GM12878 (cell line): ENCODE results near the gene ARL5C.

Experiments
- MAX ChIP-seq: IDR thresholded peaks from 2 replicates; pipeline ENCODE4 v1.6.1; 2012; ENCODE audit warnings: low read depth, low read length, improper control_type of control experiment
- ZSCAN29 ChIP-seq: fragments of 450-650 bp; IDR thresholded peaks from 2 replicates; pipeline ENCODE4 v1.6.1; 2017; ENCODE audit warnings: mild to moderate bottlenecking, moderate library complexity

DNA sequence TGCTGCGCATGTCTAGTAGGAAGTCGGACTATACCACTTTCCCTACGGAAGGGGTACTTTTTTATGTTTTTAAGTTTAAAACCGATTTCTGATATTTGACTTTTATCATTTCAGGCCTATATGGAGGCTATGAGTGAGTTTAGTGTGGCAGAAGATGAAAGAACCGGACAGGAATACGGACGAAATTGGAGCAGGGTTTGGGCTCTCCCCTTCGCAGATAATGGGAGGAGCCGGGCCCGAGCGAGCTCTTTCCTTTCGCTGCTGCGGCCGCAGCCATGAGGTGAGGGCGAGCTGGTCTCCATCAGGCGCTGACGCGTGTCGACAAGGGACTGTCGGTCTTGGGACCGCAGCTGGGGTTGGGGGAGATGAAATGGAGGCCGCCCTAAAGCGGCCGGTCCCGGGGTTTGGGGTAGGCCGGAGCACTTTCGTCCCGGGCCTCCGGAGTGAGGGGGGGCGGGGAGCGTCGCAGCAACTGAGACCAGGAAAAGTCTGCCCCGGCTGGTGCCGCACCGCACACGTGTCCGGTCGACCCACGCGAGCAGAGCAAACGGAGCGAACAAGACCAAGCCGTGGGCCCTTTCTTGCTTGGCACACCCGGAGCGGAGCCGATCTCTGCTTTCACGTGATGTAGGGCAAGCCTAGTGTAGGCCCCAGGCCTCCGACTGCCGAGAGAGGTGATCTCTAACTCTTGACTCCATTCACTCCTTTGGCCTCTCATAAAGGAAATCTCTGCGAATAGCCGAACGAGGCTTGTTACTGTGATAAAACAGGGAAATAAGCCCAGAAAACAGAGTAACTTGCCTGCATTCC lies 34.3 kb upstream of the ARL5C start, which contains the start of gene RPL19:
- no peak for TF ChIP-seq ZSCAN29
- TF ChIP-seq MAX, result no peak; the same call in 1 of the 2 replicates
